HCT116 (cell line): ENCODE measurements around the gene GRAPL.
"Not testable (repeated sequence)": the region's sequence is repeated elsewhere in the genome, so short reads cannot be mapped to it uniquely, and the experiment has no call there.

ENCODE experiments used
- ATF3 ChIP-seq: IDR thresholded peaks from 2 replicates; pipeline ENCODE4 v1.6.1; 2012
- CTCF ChIP-seq, 3 experiments: fragments of 200-600 bp in 1 of 3; sonication (generic) in 1 of 3; IDR thresholded peaks in 2 of 3; conservative IDR thresholded peaks in 1 of 3; 2 replicates each; pipeline ENCODE4 v1.5.1; 2012 to 2017; ENCODE audit warnings: low read depth in 2 of 3, low read length in 2 of 3, antibody characterized with exemption in 1 of 3, borderline replicate concordance in 1 of 3, control low read depth in 1 of 3, mild to moderate bottlenecking in 1 of 3, mixed read lengths in 1 of 3, mixed run types in 1 of 3, moderate library complexity in 1 of 3; ENCODE audit not compliant: insufficient read depth in 1 of 3
- EGR1 ChIP-seq: IDR thresholded peaks from 2 replicates; pipeline ENCODE4 v1.6.1; 2012; ENCODE audit warnings: low read depth
- EZH2 ChIP-seq: fragments of 200-600 bp; sonication (generic); IDR thresholded peaks from 2 replicates; pipeline ENCODE4 v1.6.1; 2017; ENCODE audit warnings: antibody characterized with exemption, mixed run types
- POLR2A ChIP-seq: IDR thresholded peaks from 2 replicates; pipeline ENCODE4 v1.7.0; 2011; ENCODE audit warnings: borderline replicate concordance; ENCODE audit not compliant: insufficient read depth, insufficient read length; ENCODE audit errors: extremely low read depth
- POLR2AphosphoS5 ChIP-seq: IDR thresholded peaks from 2 replicates; pipeline ENCODE4 v1.6.1; 2011; ENCODE audit warnings: mild to moderate bottlenecking, low read depth, low read length, moderate library complexity
- REST ChIP-seq: IDR thresholded peaks from 2 replicates; pipeline ENCODE4 v1.6.1; 2012; ENCODE audit warnings: low read depth
- SP1 ChIP-seq: IDR thresholded peaks from 2 replicates; pipeline ENCODE4 v1.6.1; 2012; ENCODE audit warnings: low read depth
- ZFX ChIP-seq: fragments of 450-650 bp; IDR thresholded peaks from 2 replicates; pipeline ENCODE4 v1.6.1; 2017
- ZNF274 ChIP-seq: fragments of 200-500 bp; sonication (Bioruptor generic); IDR thresholded peaks from 2 replicates; pipeline ENCODE4 v1.6.1; 2014; ENCODE audit warnings: mild to moderate bottlenecking, low read depth, low read length, inconsistent platforms

GRCh38 chr17:19143097-19143777 lies 15.8 kb downstream of the GRAPL start:
- TF ChIP-seq POLR2A; SP1; ATF3; CTCF (IDR thresholded peaks at IDR 0.05 in 2 of 3, conservative IDR thresholded peaks at IDR 0.05 in 1 of 3; ENCODE audit: borderline replicate concordance in 1 of 3, insufficient read depth in 1 of 3, low read depth in 2 of 3, low read length in 2 of 3); POLR2AphosphoS5; ZNF274; EGR1; ZFX; EZH2; REST: not testable (repeated sequence)
